ENCODE results near the gene RFPL2.

The RFPL2 gene

DNA sequence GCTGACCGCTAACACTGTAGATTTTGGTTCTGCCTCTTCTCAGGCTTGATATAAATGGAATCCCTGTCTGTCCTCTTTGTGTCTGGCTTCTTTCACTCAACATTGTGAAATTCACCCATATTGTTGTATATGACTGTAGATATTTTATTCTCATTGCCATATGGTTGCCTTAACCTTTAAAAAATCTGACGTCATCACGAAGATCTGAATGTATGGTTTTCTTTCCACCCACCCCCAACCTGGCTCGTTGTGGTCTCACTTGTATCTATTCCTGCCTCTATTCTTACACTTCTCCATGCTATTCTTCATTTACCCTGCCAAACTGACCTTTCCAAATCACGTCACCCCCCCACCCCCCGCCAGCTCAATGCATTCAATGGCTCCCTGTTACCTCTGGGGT lies 23.8 kb downstream of the RFPL2 start:
- in situ Hi-C loops (cut with HindIII; ENCODE audit: low pct_ligation_motif_present, low sequenced_read_pairs): no loop called here
- DNase-seq: no peak
- Histone ChIP-seq H3K27me3 (replicated peaks) (peaks cover 3% of the 10 kb centered on the region), H3K36me3 (replicated peaks) (no peaks in the 10 kb centered on the region), H3K4me3 (ENCODE audit: low read depth, low read length) (no peak overlapping the region), H3K27ac (no peak overlapping the region)
- TF ChIP-seq CTCF (IDR thresholded peaks at IDR 0.05; ENCODE audit: low read depth, low read length, missing control alignments): no peak

DNA sequence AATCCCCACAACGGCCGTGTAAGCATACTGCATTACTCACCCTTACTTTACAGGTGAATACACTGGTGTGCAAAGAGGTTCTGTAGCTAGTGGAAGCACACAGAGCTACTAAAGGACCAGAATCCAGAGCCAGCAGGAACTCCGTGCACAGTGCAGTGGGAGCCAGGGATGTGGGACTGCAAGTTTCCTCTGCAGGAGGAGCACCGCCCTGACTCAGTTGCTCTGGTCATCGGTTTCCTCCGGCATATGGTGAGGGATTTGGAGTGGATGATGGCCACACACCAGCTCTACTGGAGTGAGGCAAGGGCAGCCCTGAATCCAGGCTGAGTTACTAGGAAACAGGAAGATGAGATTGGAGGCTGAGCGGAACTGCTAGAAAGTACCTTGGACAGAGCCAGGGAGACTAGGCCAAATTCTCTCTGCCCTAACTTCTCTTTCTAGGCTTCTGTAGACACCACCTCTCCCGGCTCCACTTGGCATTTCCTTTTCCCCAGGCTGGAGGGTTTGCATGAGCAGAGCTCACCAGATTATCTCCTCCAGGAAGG lies 27.6 kb downstream of the RFPL2 start:
- no peak for TF ChIP-seq CTCF (IDR thresholded peaks at IDR 0.05; ENCODE audit: low read depth, low read length, missing control alignments)
- Histone ChIP-seq H3K4me3 (ENCODE audit: low read depth, low read length) (no peak overlapping the region), H3K27me3 (replicated peaks) (peaks cover 13% of the 10 kb centered on the region), H3K27ac (no peak overlapping the region), H3K36me3 (replicated peaks) (no peaks in the 10 kb centered on the region)
- in situ Hi-C loops (cut with HindIII; ENCODE audit: low pct_ligation_motif_present, low sequenced_read_pairs): no loop called here
- no peak for DNase-seq

DNA sequence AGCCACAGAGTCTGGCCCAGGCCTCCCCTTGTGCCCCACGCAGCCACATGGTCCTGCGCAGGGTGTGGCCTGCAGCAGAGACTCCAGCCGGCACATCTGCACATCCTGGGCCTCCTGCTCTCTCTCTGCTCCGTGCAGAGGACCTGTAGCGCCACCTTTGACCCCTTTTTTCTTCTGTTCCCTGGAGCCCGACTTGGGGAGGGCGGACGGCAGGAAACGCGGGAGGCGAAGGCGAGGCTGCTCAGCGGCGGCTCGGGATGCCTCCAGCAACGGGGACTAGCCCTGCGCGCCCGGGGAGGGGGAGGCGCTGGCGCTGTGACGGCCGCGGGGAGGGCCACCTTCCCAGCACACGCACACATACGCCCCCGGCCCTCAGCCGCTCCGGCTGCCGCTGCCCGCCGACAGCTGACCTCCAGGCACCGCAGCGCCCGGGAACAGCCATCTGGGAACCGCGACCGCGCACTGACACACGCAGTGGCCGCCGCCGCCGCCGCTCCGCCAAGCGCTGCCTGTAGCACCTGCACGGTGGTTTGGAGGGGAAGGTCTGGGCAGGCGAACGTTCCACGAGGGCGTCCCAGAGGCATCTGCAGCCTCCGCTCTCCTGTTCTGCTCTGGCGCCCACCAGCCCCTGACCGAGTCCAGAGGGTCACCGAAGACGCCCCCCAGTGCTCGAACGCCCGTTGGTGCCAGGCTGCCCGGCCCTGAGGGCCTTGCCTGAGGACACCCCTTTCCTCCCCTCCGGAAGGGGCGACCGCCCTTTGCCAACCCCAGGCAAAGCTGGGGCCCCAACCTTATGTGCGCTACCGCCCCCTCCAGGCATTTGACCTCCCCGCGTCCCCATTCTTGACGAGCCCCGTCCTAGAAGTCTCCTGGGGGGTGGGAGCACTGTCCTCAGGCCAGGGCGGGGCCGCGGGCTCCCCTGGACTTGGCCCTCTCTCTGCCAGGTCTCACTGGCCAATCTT lies 28.9 kb downstream of the RFPL2 start:
- Histone ChIP-seq H3K4me3 (ENCODE audit: low read depth, low read length) (no peak overlapping the region), H3K27ac (no peak overlapping the region), H3K36me3 (replicated peaks) (no peaks in the 10 kb centered on the region), H3K27me3 (replicated peaks) (peaks cover 13% of the 10 kb centered on the region)
- TF ChIP-seq CTCF (IDR thresholded peaks at IDR 0.05; ENCODE audit: low read depth, low read length, missing control alignments): no peak
- in situ Hi-C loops (cut with HindIII; ENCODE audit: low pct_ligation_motif_present, low sequenced_read_pairs): no loop called here
- DNase-seq: no peak

- no peak for TF ChIP-seq CTCF (IDR thresholded peaks at IDR 0.05; ENCODE audit: low read depth, low read length, missing control alignments)
- in situ Hi-C loops (cut with HindIII; ENCODE audit: low pct_ligation_motif_present, low sequenced_read_pairs): no loop called here
- DNase-seq: no peak
- Histone ChIP-seq H3K27ac (no peak overlapping the region), H3K27me3 (replicated peaks) (peaks cover 13% of the 10 kb centered on the region), H3K36me3 (replicated peaks) (no peaks in the 10 kb centered on the region), H3K4me3 (ENCODE audit: low read depth, low read length) (no peak overlapping the region)
Observed at GRCh38 chr22:32175115-32175514, 29.8 kb downstream of the RFPL2 start.

GRCh38 chr22:32165681-32166080 lies 39.2 kb downstream of the RFPL2 start:
- DNase-seq: no peak
- H3K27ac ChIP-seq: no peak overlapping the region
- H3K4me3 ChIP-seq (ENCODE audit: low read depth, low read length): no peak overlapping the region
- H3K36me3 ChIP-seq (replicated peaks): no peaks in the 10 kb centered on the region
- TF ChIP-seq CTCF (IDR thresholded peaks at IDR 0.05; ENCODE audit: low read depth, low read length, missing control alignments): no peak
- H3K27me3 ChIP-seq (replicated peaks): no peaks in the 10 kb centered on the region
- in situ Hi-C loops (cut with HindIII; ENCODE audit: low pct_ligation_motif_present, low sequenced_read_pairs): no loop called here
